ENCODE data around the gene CELSR2.

DNA sequence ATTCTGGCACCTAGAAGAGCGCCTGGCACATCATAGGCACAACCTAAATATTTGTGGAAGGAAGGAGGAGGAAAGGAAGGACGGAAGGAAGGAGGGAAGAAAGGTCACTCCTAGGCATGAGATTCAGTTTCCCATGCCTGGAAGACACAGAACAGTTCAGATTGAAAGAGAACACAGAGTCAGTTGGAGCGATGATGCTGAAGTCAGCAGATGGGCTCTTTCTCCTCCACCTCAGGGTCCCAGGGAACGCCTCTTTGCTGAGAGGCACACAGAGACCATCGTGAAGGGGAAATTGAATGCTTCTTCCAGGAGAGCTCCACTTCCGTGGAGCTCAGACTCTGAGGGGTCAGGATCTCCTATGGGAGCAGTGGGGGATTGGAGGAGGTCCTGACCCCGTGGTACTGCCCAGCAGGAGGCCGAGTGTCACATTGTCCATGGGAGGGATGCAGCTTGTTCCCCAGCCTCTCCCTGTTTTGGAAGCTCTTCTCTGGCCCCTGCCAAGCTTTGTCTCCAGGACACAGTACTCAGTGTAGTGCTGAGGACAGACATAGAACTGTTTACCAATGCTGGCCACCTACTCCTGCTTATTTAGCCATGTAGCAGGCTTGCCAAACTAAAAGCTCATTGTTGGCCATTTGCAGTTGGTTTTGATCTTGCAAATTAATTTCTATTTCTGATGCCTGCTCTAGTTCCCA is 55.0 kb downstream of the CELSR2 start:
- no peak for TF ChIP-seq EZH2 (optimal IDR thresholded peaks at IDR 0.05; ENCODE audit: low read depth, low read length)
- TF ChIP-seq, protein P1, sequence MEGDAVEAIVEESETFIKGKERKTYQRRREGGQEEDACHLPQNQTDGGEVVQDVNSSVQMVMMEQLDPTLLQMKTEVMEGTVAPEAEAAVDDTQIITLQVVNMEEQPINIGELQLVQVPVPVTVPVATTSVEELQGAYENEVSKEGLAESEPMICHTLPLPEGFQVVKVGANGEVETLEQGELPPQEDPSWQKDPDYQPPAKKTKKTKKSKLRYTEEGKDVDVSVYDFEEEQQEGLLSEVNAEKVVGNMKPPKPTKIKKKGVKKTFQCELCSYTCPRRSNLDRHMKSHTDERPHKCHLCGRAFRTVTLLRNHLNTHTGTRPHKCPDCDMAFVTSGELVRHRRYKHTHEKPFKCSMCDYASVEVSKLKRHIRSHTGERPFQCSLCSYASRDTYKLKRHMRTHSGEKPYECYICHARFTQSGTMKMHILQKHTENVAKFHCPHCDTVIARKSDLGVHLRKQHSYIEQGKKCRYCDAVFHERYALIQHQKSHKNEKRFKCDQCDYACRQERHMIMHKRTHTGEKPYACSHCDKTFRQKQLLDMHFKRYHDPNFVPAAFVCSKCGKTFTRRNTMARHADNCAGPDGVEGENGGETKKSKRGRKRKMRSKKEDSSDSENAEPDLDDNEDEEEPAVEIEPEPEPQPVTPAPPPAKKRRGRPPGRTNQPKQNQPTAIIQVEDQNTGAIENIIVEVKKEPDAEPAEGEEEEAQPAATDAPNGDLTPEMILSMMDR (IDR thresholded peaks at IDR 0.05; ENCODE audit: low read length) = no peak
